Uterus (tissue), 4 donors: ENCODE results near the gene EMP2. TPM values are rescaled to one million over a fixed set of nuclear protein-coding genes. Genes with fewer than 3 reads are reported as not detected.

Experiments
- DNase-seq, 2 donors: peaks; one replicate each; pipeline ENCODE4 v3.0.0-alpha.2; 2019 to 2020
- H3K27ac ChIP-seq, 2 donors: fragments of 200-600 bp; sonication (generic); 1 replicate in 1 of 2; 2 replicates in 1 of 2; pipeline ENCODE4 v1.5.1; 2016 to 2018
- H3K27me3 ChIP-seq, 2 donors: fragments of 200-600 bp; sonication (generic); one replicate each; pipeline ENCODE4 v1.5.1; 2018 to 2019; ENCODE audit warnings: control low read depth in 1 of 2
- H3K36me3 ChIP-seq, 2 donors: fragments of 200-600 bp; sonication (generic); one replicate each; pipeline ENCODE4 v1.5.1; 2019; ENCODE audit warnings: control low read depth in 1 of 2
- H3K4me1 ChIP-seq, 2 donors: fragments of 200-600 bp; sonication (generic); one replicate each; pipeline ENCODE4 v1.5.1; 2018 to 2019; ENCODE audit warnings: control low read depth in 1 of 2
- H3K4me3 ChIP-seq, 2 donors: fragments of 200-600 bp; sonication (generic); 1 replicate in 1 of 2; 2 replicates in 1 of 2; pipeline ENCODE4 v1.5.1; 2018 to 2019; ENCODE audit warnings: mild to moderate bottlenecking in 1 of 2
- H3K9me3 ChIP-seq, 2 donors: fragments of 200-600 bp; sonication (generic); one replicate each; pipeline ENCODE4 v1.5.1; 2019; ENCODE audit warnings: control low read depth in 1 of 2
- CTCF ChIP-seq, 4 experiments: fragments of 200-600 bp in 2 of 4; fragments of 450-650 bp in 2 of 4; sonication (generic) in 2 of 4; IDR thresholded peaks; one replicate each; pipeline ENCODE4 v1.5.1; 2016 to 2019; ENCODE audit warnings: antibody characterized with exemption in 4 of 4, mild to moderate bottlenecking in 2 of 4, moderate library complexity in 1 of 4
- POLR2A ChIP-seq, 2 donors: fragments of 450-650 bp; IDR thresholded peaks; one replicate each; pipeline ENCODE4 v1.6.1; 2016; ENCODE audit warnings: antibody characterized with exemption in 2 of 2, mild to moderate bottlenecking in 1 of 2, moderate library complexity in 1 of 2
- intact Hi-C: fragments of 100-400 bp; cut with DNase I; formaldehyde crosslinking; loops from one replicate; pipeline ENCODE4 v1.15.1; 2023; ENCODE audit warnings: low total_unique reads
- total RNA-seq, 4 donors: library from RNA; depleted of rRNA in 3 of 4; stranded (reverse); fragments of >200 nt in 3 of 4; gene quantifications; one replicate each; pipeline versions ENCODE4 v1.1.0 to v1.2.4, GENCODE V29; 2014 to 2023
- donor health status: DM: yes; HTN: yes; CAD: no.

The EMP2 gene
- total RNA-seq, 4 donors from 2014 or later: 16.4 to 88.3 (median 32.1) TPM

DNA sequence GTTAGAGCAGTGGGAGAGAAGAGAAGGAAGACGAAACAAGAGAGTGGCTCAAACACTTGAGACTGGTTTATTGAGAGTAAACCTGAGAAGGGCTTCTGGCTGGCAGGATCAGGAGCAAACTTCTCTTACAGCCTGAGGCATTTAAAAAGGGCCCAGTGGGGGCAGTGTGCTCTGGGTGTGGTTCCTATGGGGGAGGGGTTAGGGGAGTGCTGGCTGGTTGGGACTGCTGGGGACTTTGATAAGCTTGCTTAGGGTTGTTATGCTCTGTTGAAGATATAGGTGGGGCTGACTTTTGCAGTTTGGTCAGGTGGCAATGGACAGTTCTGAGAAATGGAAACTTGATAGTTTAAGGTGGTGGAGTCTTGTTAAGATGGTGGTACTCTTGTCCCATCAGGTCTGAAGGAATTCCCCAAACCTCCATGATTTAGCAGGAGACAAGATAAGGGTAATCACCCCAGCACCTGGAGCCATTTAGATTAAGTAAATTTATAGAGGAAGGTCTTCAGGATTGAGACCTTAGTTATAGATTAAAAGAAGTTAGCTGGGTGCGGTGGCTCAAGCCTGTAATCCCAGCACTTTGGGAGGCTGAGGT is 79.3 kb downstream of the EMP2 start:
- Histone ChIP-seq H3K36me3 (no peaks in the 10 kb centered on the region), H3K27ac (no peak overlapping the region), H3K4me3 (no peak overlapping the region), H3K27me3 (no peaks in the 10 kb centered on the region), H3K4me1 (no peaks in the 10 kb centered on the region), H3K9me3 (no peaks in the 10 kb centered on the region)
- no peak for DNase-seq
- TF ChIP-seq POLR2A (IDR thresholded peaks at IDR 0.05): no peak
- intact Hi-C loops: no loop called here

DNA sequence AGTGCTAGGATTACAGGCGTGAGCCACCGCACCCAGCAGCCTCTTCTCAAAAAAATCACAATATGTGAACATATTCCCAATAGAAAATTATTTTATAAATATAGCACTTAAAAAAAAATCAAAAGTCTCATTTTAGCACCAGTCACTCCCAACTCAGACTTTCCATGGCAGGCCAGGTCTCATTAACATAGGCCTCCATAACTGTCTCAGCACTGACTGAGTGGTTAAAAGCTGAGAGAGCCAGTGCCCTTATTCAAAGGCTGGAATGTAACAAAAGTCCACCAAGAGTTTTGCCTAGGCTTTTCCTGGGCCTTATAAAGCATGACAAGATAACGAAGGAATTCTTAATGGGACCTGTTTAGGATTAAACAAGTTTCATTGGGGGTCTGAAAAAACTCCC is 79.8 kb downstream of the EMP2 start:
- intact Hi-C loops: no loop called here
- Histone ChIP-seq H3K4me3 (no peak overlapping the region), H3K27ac (no peak overlapping the region), H3K27me3 (no peaks in the 10 kb centered on the region), H3K9me3 (no peaks in the 10 kb centered on the region), H3K4me1 (no peaks in the 10 kb centered on the region), H3K36me3 (no peaks in the 10 kb centered on the region)
- TF ChIP-seq POLR2A (IDR thresholded peaks at IDR 0.05): no peak
- no peak for TF ChIP-seq CTCF (IDR thresholded peaks at IDR 0.05)
- no peak for DNase-seq

DNA sequence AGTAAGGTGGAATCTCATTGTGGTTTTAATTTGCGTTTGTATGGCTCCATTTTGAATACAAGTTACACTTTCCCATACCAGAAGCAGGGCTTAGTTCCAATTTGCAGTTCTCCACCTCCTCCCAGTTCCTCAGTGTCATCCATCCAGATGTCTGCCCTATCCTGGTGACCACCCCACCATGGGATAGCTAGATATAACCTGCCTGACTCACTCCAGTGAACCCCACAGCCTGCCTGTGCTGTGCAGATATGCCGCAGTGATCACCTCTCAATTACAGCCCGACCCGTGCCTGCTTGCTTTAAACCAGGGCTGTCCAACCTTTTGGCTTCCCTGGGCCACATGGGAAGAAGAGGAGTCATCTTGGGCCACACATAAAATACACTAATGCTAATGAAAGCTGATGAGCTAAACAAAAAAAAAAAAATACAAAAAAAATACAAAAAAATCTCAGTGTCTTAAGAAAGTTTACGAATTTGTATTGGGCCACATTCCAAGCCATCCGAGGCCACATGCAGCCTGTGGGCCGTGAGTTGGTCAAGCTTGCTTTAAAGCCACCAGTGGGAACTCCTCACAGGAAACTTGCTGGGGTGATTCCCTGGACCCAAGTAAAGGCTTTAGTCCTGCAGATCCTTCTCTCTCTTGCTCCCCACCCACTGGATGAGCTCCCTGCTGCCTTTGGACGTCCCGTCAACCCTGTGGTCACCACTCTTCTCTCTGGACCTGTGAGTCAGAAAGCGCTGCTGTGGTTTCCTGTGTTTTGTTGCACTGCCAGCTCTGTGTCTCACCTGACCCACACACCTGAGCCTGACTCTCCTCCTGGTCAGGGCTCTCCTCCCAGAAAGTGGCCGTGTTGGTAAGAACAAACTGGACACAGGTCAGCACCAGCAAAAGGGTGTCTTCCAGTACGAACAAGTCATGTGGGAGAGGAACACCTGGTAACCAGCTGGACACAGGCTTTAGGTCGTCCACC is 83.0 kb downstream of the EMP2 start:
- H3K27me3 ChIP-seq: no peaks in the 10 kb centered on the region
- no peaks in the 10 kb centered on the region for H3K4me1 ChIP-seq
- H3K4me3 ChIP-seq: no peak overlapping the region
- intact Hi-C loops: no loop called here
- H3K27ac ChIP-seq: no peak overlapping the region
- TF ChIP-seq POLR2A (IDR thresholded peaks at IDR 0.05): no peak
- no peak for TF ChIP-seq CTCF (IDR thresholded peaks at IDR 0.05)
- no peak for DNase-seq
- H3K36me3 ChIP-seq: no peaks in the 10 kb centered on the region
- no peaks in the 10 kb centered on the region for H3K9me3 ChIP-seq

DNA sequence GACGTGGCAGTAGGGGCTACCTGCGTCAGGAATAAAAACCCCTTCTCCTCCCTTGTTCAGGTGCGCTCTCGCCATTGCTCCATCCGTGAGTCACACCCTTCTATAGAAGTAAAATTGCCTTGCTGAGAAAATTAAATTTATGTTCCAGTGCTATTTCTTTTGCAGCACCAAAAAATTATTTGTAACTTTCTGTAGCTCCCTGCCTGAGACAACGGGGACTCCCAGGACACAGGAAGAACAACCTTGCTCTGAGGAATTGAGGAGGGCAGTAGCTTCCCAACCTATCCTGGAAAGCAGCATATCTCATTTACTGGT is 85.4 kb downstream of the EMP2 start:
- Histone ChIP-seq H3K27ac (no peak overlapping the region), H3K36me3 (no peaks in the 10 kb centered on the region), H3K27me3 (no peaks in the 10 kb centered on the region), H3K4me3 (no peak overlapping the region), H3K4me1 (no peaks in the 10 kb centered on the region), H3K9me3 (no peaks in the 10 kb centered on the region)
- DNase-seq: no peak
- intact Hi-C loops: no loop called here
- TF ChIP-seq CTCF (IDR thresholded peaks at IDR 0.05): no peak
- TF ChIP-seq POLR2A (IDR thresholded peaks at IDR 0.05): no peak

DNA sequence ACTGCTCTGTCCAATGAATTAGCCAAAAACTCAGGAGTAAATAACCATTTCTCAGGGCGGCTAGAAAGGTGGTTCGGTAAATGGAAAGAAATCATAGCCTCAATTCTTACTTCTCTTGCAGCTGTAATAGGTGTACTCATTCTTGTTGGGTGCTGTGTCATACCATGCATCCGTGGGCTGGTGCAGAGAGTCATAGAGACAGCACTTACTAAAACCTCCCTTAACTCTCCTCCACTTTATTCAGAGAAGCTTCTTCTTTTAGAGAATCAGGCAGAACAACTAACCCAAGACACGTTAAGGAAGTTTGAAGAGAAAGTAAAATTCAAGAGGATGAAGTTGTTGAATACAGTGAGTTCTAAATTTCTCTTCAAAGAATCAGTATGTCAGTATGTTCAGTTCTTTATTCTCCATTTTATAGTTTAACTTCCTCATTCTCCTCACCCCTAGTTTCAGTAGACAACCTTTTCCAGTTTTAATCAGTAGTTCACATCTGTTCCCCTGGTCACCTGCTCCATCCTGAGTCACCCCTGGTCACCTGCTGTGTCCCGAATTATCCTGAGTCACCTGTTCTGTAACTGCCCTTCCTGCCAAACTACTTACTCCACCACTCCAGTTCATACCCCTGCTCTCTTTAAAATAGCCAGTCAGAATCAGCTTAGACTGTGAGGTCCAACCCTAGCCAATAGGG is 85.9 kb downstream of the EMP2 start:
- Histone ChIP-seq H3K4me1 (no peaks in the 10 kb centered on the region), H3K4me3 (no peak overlapping the region), H3K27me3 (no peaks in the 10 kb centered on the region), H3K27ac (no peak overlapping the region), H3K36me3 (no peaks in the 10 kb centered on the region), H3K9me3 (no peaks in the 10 kb centered on the region)
- no peak for DNase-seq
- TF ChIP-seq POLR2A (IDR thresholded peaks at IDR 0.05): no peak
- TF ChIP-seq CTCF (IDR thresholded peaks at IDR 0.05): no peak
- intact Hi-C loops: no loop called here
